Stimulated activated CD4-positive, alpha-beta T cell treated with anti-CD3 and anti-CD28 coated beads, TNF-alpha, amount 100 ng/mL, for 1 hour (primary cell): Measurements from ENCODE around the gene RAB3GAP1.

Experiments used
- DNase-seq, 3 donors: peaks; one replicate each; pipeline ENCODE4 v3.0.0-alpha.2; 2020; ENCODE audit warnings: low read depth in 3 of 3, low spot score in 1 of 3

The RAB3GAP1 gene

GRCh38 chr2:135162377-135162776 lies 110.3 kb downstream of the RAB3GAP1 start:
- no peak for DNase-seq

- DNase-seq = no peak
Observed at GRCh38 chr2:135162786-135163185, 110.7 kb downstream of the RAB3GAP1 start.

- DNase-seq = no peak
Observed at GRCh38 chr2:135163306-135163705, 111.2 kb downstream of the RAB3GAP1 start.

- no peak for DNase-seq
Observed at GRCh38 chr2:135163901-135164300, 111.8 kb downstream of the RAB3GAP1 start.

GRCh38 chr2:135164431-135164830 lies 112.3 kb downstream of the RAB3GAP1 start:
- DNase-seq = no peak

DNA sequence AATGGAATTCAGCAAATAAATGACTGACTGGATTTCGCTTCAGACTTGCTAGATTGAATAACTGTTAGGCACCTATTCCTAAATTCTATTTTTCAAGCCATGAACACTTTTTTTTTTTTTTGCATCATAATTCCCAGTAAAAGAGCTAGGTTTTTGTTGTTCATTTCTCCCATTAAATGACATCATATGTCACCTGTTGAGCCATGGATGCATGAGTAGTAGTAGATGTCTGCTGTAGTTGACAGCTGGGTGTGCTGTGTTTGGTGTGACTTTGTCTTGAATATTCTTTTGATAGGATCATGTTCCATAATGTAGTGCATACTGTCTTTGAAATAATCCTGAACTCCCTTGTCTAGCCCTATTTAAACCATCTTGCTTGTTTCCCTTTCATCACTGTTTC lies 115.2 kb downstream of the RAB3GAP1 start:
- no peak for DNase-seq

DNA sequence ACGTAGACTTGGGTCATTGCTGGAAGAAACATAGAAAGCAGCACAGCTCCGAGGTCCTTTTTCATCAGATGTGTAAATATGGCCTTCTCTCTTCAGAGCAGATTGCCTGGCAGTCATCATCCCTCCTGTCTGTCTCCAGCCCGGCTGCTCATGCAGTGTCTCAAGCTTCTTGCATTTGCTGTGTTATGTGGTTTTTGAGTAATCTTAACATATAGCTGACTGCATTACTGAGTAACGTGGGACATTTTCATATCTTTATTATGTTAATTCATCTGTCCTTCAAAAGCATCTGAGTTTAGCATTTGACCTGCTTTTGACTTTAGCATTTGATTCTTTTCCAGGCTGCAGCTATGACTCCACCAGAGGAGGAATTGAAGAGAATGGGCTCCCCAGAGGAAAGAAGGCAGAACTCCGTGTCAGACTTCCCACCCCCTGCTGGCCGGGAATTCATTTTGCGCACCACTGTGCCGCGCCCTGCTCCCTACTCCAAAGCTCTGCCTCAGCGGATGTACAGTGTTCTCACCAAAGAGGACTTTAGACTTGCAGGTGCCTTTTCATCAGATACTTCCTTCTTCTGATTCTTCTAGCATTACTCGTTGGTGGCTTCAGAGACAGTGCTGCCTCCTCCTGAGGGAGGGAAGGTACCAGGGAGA lies 116.2 kb downstream of the RAB3GAP1 start:
- no peak for DNase-seq

GRCh38 chr2:135169900-135170753 lies 118.0 kb downstream of the RAB3GAP1 start:
- DNase-seq = no peak

GRCh38 chr2:135174049-135174809 lies 122.1 kb downstream of the RAB3GAP1 start:
- DNase-seq = no peak

- DNase-seq = no peak
Observed at GRCh38 chr2:135174810-135175093, 122.7 kb downstream of the RAB3GAP1 start.

- DNase-seq = no peak
Observed at GRCh38 chr2:135175177-135175576, 123.1 kb downstream of the RAB3GAP1 start.

DNA sequence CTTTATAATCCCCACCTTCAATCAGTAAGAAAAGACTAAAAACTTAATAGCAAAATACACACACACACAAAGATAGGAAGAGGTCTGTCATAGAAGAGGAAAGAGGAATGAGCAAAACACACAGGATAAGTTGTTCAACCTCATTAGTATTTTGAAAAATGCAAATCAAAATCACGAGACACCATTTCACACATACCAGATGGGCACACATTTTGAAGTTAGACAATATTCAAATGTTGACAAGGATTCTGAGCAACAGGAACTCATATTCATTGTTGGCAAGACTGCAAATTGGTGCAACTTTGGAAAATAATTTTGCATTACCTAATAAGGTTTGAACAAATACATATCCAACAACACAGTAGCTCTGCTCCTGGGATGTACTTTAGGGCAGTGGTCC lies 127.6 kb downstream of the RAB3GAP1 start:
- no peak for DNase-seq

DNA sequence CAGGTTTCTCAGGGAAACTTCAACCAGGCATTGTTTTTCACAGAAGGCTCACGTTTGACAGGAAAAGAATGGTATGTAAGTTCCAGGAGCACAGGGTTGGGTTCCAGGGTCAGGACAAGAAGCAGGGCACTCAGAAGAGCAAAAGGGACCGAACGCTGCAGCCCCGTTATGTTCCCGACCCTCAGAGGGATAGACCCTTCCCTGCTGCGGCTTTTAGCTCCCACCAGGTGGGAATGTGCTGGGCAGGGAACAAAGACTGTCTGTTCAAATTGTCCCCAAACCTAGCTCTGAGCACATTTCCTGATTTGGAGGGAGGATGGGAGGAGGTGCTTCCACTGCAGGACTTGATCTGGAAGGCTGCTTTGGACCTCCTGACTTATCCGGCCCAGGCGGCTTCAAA lies 130.1 kb downstream of the RAB3GAP1 start:
- DNase-seq = no peak

DNA sequence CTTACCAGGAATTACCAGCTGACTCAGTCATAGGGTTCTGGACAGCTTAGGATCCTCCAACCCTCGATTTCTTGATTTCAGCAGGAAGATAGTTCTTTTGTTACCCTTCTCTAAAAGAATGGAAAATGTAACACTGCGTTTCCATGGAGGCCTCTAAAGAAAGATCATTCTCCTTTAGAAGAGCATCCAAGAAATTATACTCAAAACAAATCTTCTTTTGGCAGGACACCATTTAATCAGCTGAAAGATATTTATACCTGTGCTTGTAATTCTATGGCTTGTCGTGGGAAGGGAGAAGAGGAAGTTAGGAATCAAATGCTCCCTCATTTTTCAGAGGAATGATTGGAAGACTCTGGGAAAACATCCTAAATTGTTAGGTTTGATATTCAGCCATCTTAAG lies 130.5 kb downstream of the RAB3GAP1 start:
- no peak for DNase-seq

- no peak for DNase-seq
Observed at GRCh38 chr2:135183822-135184221, 131.7 kb downstream of the RAB3GAP1 start.

DNA sequence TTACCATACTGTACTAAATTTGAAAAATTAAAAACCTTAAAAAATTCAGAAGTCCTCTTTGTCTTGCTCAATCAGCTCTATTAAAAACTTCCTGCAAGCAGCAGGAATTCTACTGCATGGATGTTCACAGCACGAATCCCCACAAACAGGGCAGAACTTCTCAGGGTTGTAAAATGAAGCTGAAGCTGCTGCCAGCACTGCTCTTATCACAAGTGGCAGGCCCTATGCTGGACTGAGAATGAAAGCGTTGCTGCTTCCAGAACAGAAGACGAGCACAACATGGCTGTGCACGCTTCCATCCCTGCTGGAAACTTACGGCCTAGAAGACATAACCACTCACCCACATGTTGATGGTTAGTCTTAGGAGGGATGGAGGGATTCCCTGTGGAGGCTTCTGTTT lies 134.0 kb downstream of the RAB3GAP1 start:
- no peak for DNase-seq

GRCh38 chr2:135187270-135187669 lies 135.2 kb downstream of the RAB3GAP1 start:
- DNase-seq = no peak

GRCh38 chr2:135189148-135189547 lies 137.1 kb downstream of the RAB3GAP1 start:
- DNase-seq = no peak

- DNase-seq = no peak
Observed at GRCh38 chr2:135190799-135191198, 138.7 kb downstream of the RAB3GAP1 start.

DNA sequence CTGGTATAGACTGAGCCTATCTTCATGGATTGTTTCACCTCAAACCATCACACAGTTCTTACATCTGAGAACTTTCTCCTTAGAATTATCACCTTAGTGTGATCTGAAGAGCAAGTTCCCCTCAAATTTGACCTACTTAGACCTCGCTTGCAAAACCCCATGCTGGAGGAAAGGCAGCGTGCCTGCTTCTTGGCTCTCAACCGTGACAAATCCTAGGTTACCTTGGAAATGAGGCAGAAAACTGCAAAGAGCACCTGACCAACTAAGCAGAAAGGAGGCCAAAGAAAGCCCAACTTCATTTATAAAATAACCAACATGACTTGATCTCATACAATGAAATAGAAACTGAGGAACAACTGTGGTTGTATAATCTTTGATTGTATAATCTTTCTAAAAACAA lies 146.4 kb downstream of the RAB3GAP1 start:
- no peak for DNase-seq

DNA sequence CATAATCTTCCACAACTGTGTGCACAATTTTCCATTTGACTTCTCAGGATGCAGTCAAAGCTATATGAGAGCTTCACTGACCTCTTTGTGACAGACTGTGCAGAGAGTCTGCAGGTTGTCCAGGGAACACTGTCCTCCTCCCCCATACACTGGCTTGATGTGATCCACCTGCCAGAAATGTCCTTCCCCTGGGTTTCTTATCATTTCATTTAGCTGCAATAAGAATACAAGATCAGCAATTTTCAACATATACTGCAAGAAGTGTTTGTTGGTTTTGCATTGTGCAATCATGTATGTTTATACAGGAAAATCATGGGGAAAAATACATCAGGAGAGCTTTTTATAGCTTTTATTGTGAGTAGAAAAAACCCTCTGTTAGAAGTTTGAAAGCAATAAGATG lies 150.7 kb downstream of the RAB3GAP1 start:
- DNase-seq = no peak

DNA sequence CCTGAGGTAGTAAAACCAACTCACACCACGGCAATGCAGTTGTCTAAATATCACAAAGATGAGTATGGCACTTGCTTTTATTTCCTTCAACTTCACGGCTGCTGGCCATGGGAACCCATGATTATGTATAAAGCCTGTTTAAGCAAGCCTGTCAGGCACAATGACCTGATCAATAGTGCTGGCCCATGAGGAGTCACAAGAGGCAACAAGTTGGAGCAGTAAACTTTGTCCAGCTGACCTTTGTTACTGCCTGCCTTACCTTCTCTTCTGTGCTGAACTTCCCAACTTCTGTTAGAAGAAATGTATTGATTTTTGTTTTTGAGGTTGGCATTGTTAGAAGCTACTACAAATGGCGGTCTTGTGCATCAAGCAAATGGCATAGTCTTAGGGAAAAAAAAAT lies 151.9 kb downstream of the RAB3GAP1 start:
- no peak for DNase-seq
